PFSK-1 (cell line): ENCODE data around the gene TMEM196. TPM values are rescaled to one million over a fixed set of nuclear protein-coding genes. Genes with fewer than 3 reads are reported as not detected.

Source experiments
- FOXP2 ChIP-seq: optimal IDR thresholded peaks from 2 replicates; pipeline ENCODE3; 2011; ENCODE audit warnings: borderline replicate concordance, control low read depth, inconsistent platforms; ENCODE audit not compliant: insufficient read depth; ENCODE audit errors: extremely low read length, extremely low read depth
- POLR2AphosphoS5 ChIP-seq: IDR thresholded peaks from 2 replicates; pipeline ENCODE4 v1.6.1; 2012; ENCODE audit warnings: low read depth, mild to moderate bottlenecking, control low read depth, low read length, moderate library complexity
- REST ChIP-seq, 2 experiments: IDR thresholded peaks; 2 replicates each; pipeline versions ENCODE4 v1.6.1 to v1.8.0; 2011 to 2012; ENCODE audit warnings: low read depth in 2 of 2, low read length in 2 of 2, control low read depth in 1 of 2, inconsistent platforms in 1 of 2, mild to moderate bottlenecking in 1 of 2, moderate library complexity in 1 of 2; ENCODE audit not compliant: insufficient read depth in 1 of 2
- SIN3A ChIP-seq: IDR thresholded peaks from 2 replicates; pipeline ENCODE4 v1.6.1; 2012; ENCODE audit warnings: mild to moderate bottlenecking, low read length, moderate library complexity, borderline replicate concordance; ENCODE audit not compliant: insufficient read depth
- TAF1 ChIP-seq: IDR thresholded peaks from 2 replicates; pipeline ENCODE4 v1.6.1; 2012; ENCODE audit warnings: low read length, control low read depth, borderline replicate concordance; ENCODE audit not compliant: insufficient read depth
- polyA plus RNA-seq: library from polyadenylated mRNA; unstranded; fragments of >200 nt; gene quantifications from one replicate; pipeline ENCODE4 v1.2.1, GENCODE V29; 2012; ENCODE audit warnings: low read depth, missing spikeins; ENCODE audit not compliant: insufficient read length

The TMEM196 gene
- polyA plus RNA-seq = not detected

GRCh38 chr7:19772841-19773760 is at the start of gene TMEM196:
TMEM196 (minus strand) TSS chr7:19773617; CDS start chr7:19772696, 921 bp downstream.
- TF ChIP-seq REST (IDR thresholded peaks at IDR 0.05; ENCODE audit: insufficient read depth in 1 of 2, low read depth in 2 of 2, low read length in 2 of 2) (peak; percentile 72 to 90), POLR2AphosphoS5 (no peak)

DNA sequence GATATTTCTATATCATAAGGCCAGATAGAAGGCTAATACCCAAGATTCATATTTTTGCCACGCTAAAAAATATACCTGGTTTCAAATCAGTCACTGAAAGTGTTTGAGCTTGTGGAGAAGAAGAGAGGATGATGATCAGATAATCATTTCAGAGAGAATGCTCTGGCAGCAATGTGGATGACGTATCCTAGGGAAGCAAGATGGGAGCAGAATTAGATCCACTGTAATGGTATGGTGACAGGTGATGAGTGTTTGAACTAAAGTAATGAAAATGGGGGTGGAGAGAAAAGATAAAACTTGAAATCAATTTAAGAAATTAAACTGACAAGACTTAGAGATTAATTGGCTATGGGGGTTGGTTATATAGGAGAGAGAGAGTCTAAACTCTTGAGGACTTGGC is 42.7 kb upstream of the TMEM196 start:
- TF ChIP-seq REST (IDR thresholded peaks at IDR 0.05; ENCODE audit: insufficient read depth in 1 of 2, low read depth in 2 of 2, low read length in 2 of 2) (no peak), TAF1 (no peak), SIN3A (no peak), POLR2AphosphoS5 (no peak), FOXP2 (no peak)

DNA sequence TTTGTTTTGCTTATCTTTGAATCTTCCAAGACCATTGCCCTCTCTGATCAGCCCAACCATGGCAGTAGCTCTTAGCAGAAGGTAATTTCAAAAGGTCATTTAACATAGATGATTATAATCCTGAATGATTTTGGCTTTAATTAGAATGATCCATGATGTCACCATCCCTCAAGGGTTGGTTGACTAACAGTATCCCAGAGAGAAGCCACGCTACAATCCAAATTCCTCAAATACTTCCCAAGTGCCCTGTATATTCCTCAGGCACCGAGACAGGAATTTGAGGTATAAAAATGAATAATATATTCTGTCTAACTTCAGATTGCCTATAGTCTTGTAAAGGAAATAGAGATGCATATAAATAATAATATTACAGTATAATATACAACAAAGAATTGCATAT is 42.1 kb upstream of the TMEM196 start:
- TF ChIP-seq REST (IDR thresholded peaks at IDR 0.05; ENCODE audit: insufficient read depth in 1 of 2, low read depth in 2 of 2, low read length in 2 of 2) (no peak), SIN3A (no peak), TAF1 (no peak), FOXP2 (no peak), POLR2AphosphoS5 (no peak)

GRCh38 chr7:19814776-19815175 is 41.4 kb upstream of the TMEM196 start:
- TF ChIP-seq TAF1 = no peak
- no peak for TF ChIP-seq SIN3A
- TF ChIP-seq FOXP2 = no peak
- TF ChIP-seq REST (IDR thresholded peaks at IDR 0.05; ENCODE audit: insufficient read depth in 1 of 2, low read depth in 2 of 2, low read length in 2 of 2) = no peak
- no peak for TF ChIP-seq POLR2AphosphoS5

DNA sequence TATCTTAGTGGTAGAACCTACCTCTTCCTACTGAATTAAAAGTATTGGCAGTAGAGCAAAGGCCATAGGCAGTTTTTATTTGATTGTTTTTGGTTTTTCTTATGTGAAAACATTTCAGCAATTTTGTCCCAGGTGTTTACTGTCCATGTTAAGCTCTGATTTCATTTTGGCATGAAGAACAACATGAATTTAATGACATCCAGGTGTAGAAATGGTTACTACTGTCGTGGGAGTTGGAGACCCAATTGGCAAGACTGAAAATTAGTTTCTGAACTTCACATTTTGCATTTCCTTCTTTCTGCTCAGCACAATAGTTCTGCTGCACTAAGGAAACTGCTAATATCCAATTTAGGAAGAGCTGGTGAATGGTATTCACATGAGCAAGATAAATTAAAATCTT is 38.0 kb upstream of the TMEM196 start:
- TF ChIP-seq REST (IDR thresholded peaks at IDR 0.05; ENCODE audit: insufficient read depth in 1 of 2, low read depth in 2 of 2, low read length in 2 of 2) (no peak), SIN3A (no peak), FOXP2 (no peak), TAF1 (no peak), POLR2AphosphoS5 (no peak)
